B cell (primary cell): ENCODE measurements around the gene UMOD. TPM values are rescaled to one million over a fixed set of nuclear protein-coding genes. Genes with fewer than 3 reads are reported as not detected.

ENCODE experiments used
- ATAC-seq: fragments of 200-7000 bp; cut with Tn5 transposase; one replicate; pipeline ENCODE4 v1.10.0; 2021; ENCODE audit warnings: low read depth, mild to moderate bottlenecking, moderate number of reproducible peaks, moderate library complexity
- CTCF ChIA-PET: fragments of 350-600 bp; sonication (Branson Sonifier 250); formaldehyde crosslinking; loops from one replicate; lab custom pipeline; 2021; ENCODE audit warnings: antibody characterized with exemption, inconsistent platforms; lab: Charles Lee
- POLR2A ChIA-PET: fragments of 350-600 bp; sonication (Branson Sonifier 250); formaldehyde crosslinking; loops from one replicate; lab custom pipeline; 2021; ENCODE audit warnings: antibody characterized with exemption; lab: Charles Lee
- DNase-seq: peaks from one replicate; pipeline ENCODE4 v3.0.0; 2013
- H2AFZ ChIP-seq: 2 replicates; pipeline ENCODE4 v1.6.1; 2012; ENCODE audit warnings: mild to moderate bottlenecking, low read depth, low read length; ENCODE audit not compliant: insufficient read depth, poor library complexity, severe bottlenecking
- H3K27ac ChIP-seq, 2 donors: 1 replicate in 1 of 2; 2 replicates in 1 of 2; pipeline ENCODE4 v1.5.1; 2012 to 2013; ENCODE audit warnings: low read length in 2 of 2, mild to moderate bottlenecking in 2 of 2, moderate library complexity in 1 of 2
- H3K27me3 ChIP-seq, 4 experiments: fragments of 200-600 bp in 1 of 4; sonication (generic) in 1 of 4; replicated peaks in 1 of 4; 1 replicate in 2 of 4; 2 replicates in 2 of 4; pipeline versions ENCODE4 v1.6.1 to v1.7.0; 2013 to 2016; ENCODE audit warnings: low read length in 3 of 4, mild to moderate bottlenecking in 2 of 4, mixed read lengths in 1 of 4, moderate library complexity in 1 of 4; ENCODE audit not compliant: insufficient read depth in 4 of 4, control insufficient read depth in 3 of 4; ENCODE audit errors: control extremely low read depth in 1 of 4
- H3K36me3 ChIP-seq, 2 experiments: replicated peaks in 1 of 2; 1 replicate in 1 of 2; 2 replicates in 1 of 2; pipeline versions ENCODE4 v1.6.1 to v1.7.1; 2013; ENCODE audit warnings: low read length in 1 of 2; ENCODE audit not compliant: insufficient read depth in 2 of 2, control insufficient read depth in 1 of 2; ENCODE audit errors: control extremely low read depth in 1 of 2, extremely low read depth in 1 of 2
- H3K4me1 ChIP-seq, 2 donors: fragments of 200-600 bp in 1 of 2; sonication (generic) in 1 of 2; 1 replicate in 1 of 2; 2 replicates in 1 of 2; pipeline versions ENCODE4 v1.5.1 to v1.6.1; 2013 to 2017; ENCODE audit warnings: low read length in 2 of 2; ENCODE audit not compliant: control insufficient read depth in 2 of 2, insufficient read depth in 2 of 2
- H3K4me2 ChIP-seq: replicated peaks from 2 replicates; pipeline ENCODE3; 2012; ENCODE audit warnings: mild to moderate bottlenecking, low read depth, low read length; ENCODE audit not compliant: poor library complexity, severe bottlenecking
- H3K4me3 ChIP-seq, 5 experiments: fragments of 200-600 bp in 1 of 5; sonication (generic) in 1 of 5; 1 replicate in 3 of 5; 2 replicates in 2 of 5; pipeline versions ENCODE4 v1.5.1 to v1.7.0; 2011 to 2016; ENCODE audit warnings: low read length in 4 of 5, mild to moderate bottlenecking in 4 of 5, low read depth in 2 of 5, control low read depth in 1 of 5, moderate library complexity in 1 of 5; ENCODE audit not compliant: insufficient read depth in 1 of 5; ENCODE audit errors: control extremely low read depth in 1 of 5, extremely low read depth in 1 of 5
- H3K79me2 ChIP-seq: fragments of 200-600 bp; sonication (generic); one replicate; pipeline ENCODE4 v1.6.0; 2016; ENCODE audit warnings: low read length; ENCODE audit not compliant: control insufficient read depth, insufficient read depth
- H3K9ac ChIP-seq: fragments of 200-600 bp; sonication (generic); 2 replicates; pipeline ENCODE4 v1.6.1; 2017; ENCODE audit warnings: mild to moderate bottlenecking, low read length, moderate library complexity
- H3K9me3 ChIP-seq, 3 donors: one replicate each; pipeline versions ENCODE4 v1.6.1 to v1.7.1; 2013; ENCODE audit warnings: low read length in 2 of 3; ENCODE audit not compliant: control insufficient read depth in 2 of 3, insufficient read depth in 1 of 3; ENCODE audit errors: control extremely low read depth in 1 of 3
- H4K20me1 ChIP-seq: 2 replicates; pipeline ENCODE4 v1.6.0; 2012; ENCODE audit warnings: mild to moderate bottlenecking, low read length; ENCODE audit not compliant: insufficient read depth, control insufficient read depth, poor library complexity, severe bottlenecking
- H3K27ac Mint-ChIP-seq: one replicate; pipeline ENCODE4 v1.8.0; 2021; ENCODE audit warnings: mixed read lengths
- H3K27me3 Mint-ChIP-seq: one replicate; pipeline ENCODE4 v1.8.0; 2021; ENCODE audit warnings: mixed read lengths
- H3K4me1 Mint-ChIP-seq: one replicate; pipeline ENCODE4 v1.8.0; 2021; ENCODE audit warnings: mixed read lengths
- H3K4me3 Mint-ChIP-seq: one replicate; pipeline ENCODE4 v1.8.0; 2021; ENCODE audit warnings: mixed read lengths
- H3K9me3 Mint-ChIP-seq: one replicate; pipeline ENCODE4 v1.8.0; 2022; ENCODE audit warnings: mixed read lengths; ENCODE audit not compliant: insufficient read depth
- EZH2 ChIP-seq: IDR thresholded peaks from 2 replicates; pipeline ENCODE4 v1.6.1; 2012; ENCODE audit warnings: borderline replicate concordance, low read depth, mild to moderate bottlenecking, moderate library complexity, low read length; ENCODE audit not compliant: insufficient read depth, poor library complexity, severe bottlenecking
- WGBS: methylation state at CpG from one replicate; pipeline ENCODE4 v1.1.5; 2013; ENCODE audit warnings: missing lambda C conversion rate; ENCODE audit not compliant: insufficient coverage; 5-methylcytosine and 5-hydroxymethylcytosine counted together
- intact Hi-C: fragments of 100-400 bp; cut with micrococcal nuclease; formaldehyde crosslinking; loops from one replicate; pipeline ENCODE4 v1.10.0; 2022
- polyA plus RNA-seq: library from polyadenylated mRNA; depleted of rRNA; stranded (reverse); fragments of >200 nt; gene quantifications from 2 replicates; pipeline ENCODE4 v1.2.3, GENCODE V29; 2012
- total RNA-seq, 2 donors: library from RNA; stranded (reverse); fragments of 120-200 nt in 1 of 2; gene quantifications; 1 replicate in 1 of 2; 2 replicates in 1 of 2; pipeline versions ENCODE4 v1.2.3 to v1.2.4, GENCODE V29; 2013 to 2022
- TF ChIP-seq, protein P1 (sequence below): fragments of 200-600 bp; IDR thresholded peaks from one replicate; pipeline ENCODE4 v1.8.0; 2022; ENCODE audit warnings: antibody characterized with exemption, mild to moderate bottlenecking

The UMOD gene
- total and polyA plus RNA-seq, 2 donors (not counting 1 experiment from before 2014, with no cell fraction given) = not detected

DNA sequence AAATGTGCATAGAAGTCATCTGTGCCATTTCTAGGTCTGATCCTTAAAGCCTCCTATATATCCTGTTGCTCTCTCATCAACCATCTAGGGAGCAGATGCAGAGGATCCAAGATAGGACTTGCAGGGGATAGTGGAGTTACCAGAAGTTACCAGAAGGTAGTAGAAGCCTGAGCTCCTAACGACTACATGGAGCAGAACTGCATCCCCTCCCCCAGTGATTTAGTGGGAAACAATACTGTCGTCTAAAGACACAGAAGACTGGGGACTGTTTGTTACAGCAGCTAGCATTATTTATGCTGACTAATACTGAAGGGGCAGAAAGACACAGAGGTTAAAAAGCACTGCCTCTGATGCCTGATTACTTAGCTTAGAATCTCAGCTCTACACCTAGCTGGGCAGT, 41.0 kb downstream of the UMOD start:
- Histone ChIP-seq H3K4me3 (no peak overlapping the region), H3K27ac (no peak overlapping the region), H3K36me3 (no peaks in the 10 kb centered on the region), H2AFZ (no peak overlapping the region), H3K9ac (no peak overlapping the region), H4K20me1 (no peaks in the 10 kb centered on the region), H3K27me3 (no peaks in the 10 kb centered on the region), H3K9me3 (no peaks in the 10 kb centered on the region), H3K4me2 (no peak overlapping the region), H3K79me2 (no peaks in the 10 kb centered on the region), H3K4me1 (no peaks in the 10 kb centered on the region)
- no peak for DNase-seq
- H3K4me3 Mint-ChIP-seq = no peak overlapping the region
- intact Hi-C loops = no loop called here
- POLR2A ChIA-PET = no interaction called here
- ATAC-seq = no peak
- no peak overlapping the region for H3K27ac Mint-ChIP-seq
- no peak for TF ChIP-seq EZH2
- TF ChIP-seq, protein P1, sequence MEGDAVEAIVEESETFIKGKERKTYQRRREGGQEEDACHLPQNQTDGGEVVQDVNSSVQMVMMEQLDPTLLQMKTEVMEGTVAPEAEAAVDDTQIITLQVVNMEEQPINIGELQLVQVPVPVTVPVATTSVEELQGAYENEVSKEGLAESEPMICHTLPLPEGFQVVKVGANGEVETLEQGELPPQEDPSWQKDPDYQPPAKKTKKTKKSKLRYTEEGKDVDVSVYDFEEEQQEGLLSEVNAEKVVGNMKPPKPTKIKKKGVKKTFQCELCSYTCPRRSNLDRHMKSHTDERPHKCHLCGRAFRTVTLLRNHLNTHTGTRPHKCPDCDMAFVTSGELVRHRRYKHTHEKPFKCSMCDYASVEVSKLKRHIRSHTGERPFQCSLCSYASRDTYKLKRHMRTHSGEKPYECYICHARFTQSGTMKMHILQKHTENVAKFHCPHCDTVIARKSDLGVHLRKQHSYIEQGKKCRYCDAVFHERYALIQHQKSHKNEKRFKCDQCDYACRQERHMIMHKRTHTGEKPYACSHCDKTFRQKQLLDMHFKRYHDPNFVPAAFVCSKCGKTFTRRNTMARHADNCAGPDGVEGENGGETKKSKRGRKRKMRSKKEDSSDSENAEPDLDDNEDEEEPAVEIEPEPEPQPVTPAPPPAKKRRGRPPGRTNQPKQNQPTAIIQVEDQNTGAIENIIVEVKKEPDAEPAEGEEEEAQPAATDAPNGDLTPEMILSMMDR = no peak
- WGBS = no CpG with 5 or more reads among the region's 2 CpGs
- CTCF ChIA-PET = no interaction called here
- H3K27me3 Mint-ChIP-seq = peaks cover 9% of the 10 kb centered on the region
- peaks cover 3% of the 10 kb centered on the region for H3K9me3 Mint-ChIP-seq
- H3K4me1 Mint-ChIP-seq = no peaks in the 10 kb centered on the region

GRCh38 chr16:20310421-20311395, 41.8 kb downstream of the UMOD start:
- ChIA-PET CTCF (interaction anchor here (2.0 kb wide), 1 partner anchor 10 kb away, joined by 7 read pairs; no protein-coding TSS in a partner anchor), POLR2A (no interaction called here)
- no peak for TF ChIP-seq EZH2
- Mint-ChIP-seq H3K9me3 (peaks cover 3% of the 10 kb centered on the region), H3K27ac (no peak overlapping the region), H3K27me3 (peaks cover 14% of the 10 kb centered on the region), H3K4me3 (no peak overlapping the region), H3K4me1 (no peaks in the 10 kb centered on the region)
- H3K9ac ChIP-seq = no peak overlapping the region
- no peaks in the 10 kb centered on the region for H3K27me3 ChIP-seq
- no peaks in the 10 kb centered on the region for H3K36me3 ChIP-seq
- DNase-seq = no peak
- no peaks in the 10 kb centered on the region for H3K4me1 ChIP-seq
- H3K4me3 ChIP-seq = no peak overlapping the region
- ATAC-seq = no peak
- intact Hi-C loops = no loop called here
- no peaks in the 10 kb centered on the region for H3K9me3 ChIP-seq
- no peaks in the 10 kb centered on the region for H4K20me1 ChIP-seq
- H2AFZ ChIP-seq = no peak overlapping the region
- H3K4me2 ChIP-seq = no peak overlapping the region
- H3K27ac ChIP-seq = no peak overlapping the region
- 83% methylated on average over 8 of the region's 11 CpGs for WGBS
- no peaks in the 10 kb centered on the region for H3K79me2 ChIP-seq
